ENCODE data around the gene TMEM258. TPM values are rescaled to one million over a fixed set of nuclear protein-coding genes. Genes with fewer than 3 reads are reported as not detected.

TMEM258 gene
- 62.4 TPM for total RNA-seq

DNA sequence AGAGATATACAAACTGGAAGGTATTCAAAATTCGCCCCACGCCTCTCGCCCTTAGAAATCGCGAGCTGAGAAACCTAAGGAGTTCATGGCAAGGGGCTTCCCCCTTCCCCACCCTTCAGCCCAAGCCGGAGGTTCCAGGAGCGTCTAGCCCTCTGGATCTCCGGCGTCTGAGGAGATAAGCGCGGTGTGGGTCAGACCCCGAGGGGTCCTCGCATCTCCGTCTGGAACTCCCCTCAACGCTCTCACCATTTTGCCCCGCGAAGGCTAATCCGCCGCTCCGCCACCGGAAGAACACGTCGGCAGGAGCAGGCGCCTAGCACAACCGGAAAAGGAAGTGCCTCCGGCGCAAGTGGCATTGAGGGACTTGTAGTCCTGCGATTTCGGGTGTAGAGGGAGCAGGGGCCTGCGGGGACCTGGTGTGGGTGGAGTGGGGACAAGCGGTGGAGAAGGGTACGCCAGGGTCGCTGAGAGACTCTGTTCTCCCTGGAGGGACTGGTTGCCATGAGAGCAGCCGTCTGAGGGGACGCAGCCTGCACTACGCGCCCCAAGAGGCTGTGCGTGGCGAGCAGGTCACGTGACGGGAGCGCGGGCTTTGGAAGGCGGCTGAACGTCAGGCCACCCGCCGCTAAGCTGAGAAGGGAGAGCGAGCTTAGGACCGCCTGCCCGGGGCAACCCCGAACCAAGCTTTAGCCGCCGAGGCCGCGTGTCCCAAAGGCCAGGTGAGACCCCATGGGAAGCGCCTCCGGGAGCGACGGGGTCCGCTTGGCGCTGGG lies at the start of gene TMEM258, which contains the start of gene FEN1:
Gene TMEM258, minus strand, starts transcription at position 290 of the 773 bp plus-strand sequence. Its CDS starts 41 bp downstream, at position 249.
Gene FEN1, plus strand, starts transcription at position 602 of the 773 bp plus-strand sequence. CDS start 2,451 bp downstream, outside the sequence.
- no peak for FAIRE-seq
- peak; percentile 83 to 88 for DNase-seq (ENCODE audit: low spot score in 2 of 2)

DNA sequence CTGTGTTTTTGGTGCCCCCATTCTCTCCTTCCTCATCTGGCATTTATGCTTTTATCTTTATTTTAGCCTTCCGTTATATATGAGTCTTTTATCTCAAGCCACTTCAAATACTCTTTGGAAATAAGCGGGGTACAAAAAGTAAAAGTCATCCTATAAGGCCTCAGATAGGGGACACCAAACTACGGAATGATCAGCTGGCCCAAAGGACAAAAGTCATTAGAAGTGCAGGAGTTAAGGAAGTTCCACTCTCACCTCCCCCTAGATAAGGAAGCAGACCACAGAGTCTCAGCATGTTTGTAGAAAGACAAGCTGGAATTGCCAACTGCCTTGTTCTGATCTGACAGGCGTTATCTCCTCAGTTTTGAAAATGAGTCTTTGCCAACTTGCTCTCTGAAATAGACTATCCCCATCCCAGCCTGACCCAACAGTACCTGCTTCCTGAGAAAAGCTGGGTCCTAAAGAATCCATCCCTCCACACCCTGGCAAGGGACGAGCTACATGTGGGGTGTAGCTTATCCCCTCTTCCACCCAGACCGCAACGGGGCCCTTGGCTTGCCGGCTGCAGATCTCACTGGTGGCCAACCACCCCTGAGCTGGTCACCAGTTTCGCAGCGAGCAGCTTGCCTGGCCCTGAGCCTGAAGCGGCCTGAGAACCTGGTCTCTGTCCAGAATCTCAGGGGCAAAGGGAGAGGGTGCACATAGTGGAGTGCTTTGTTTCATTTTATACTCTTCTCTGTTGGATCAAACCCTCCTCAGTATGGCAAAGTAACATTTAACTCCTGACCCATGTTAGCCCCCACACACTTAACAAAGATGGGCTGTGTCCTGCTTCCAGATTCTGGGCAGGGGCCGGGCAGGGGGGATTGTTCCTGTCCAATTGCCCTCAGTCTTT lies 49.5 kb upstream of the TMEM258 start:
- DNase-seq (ENCODE audit: low spot score in 2 of 2) (no peak), FAIRE-seq (no peak)

DNA sequence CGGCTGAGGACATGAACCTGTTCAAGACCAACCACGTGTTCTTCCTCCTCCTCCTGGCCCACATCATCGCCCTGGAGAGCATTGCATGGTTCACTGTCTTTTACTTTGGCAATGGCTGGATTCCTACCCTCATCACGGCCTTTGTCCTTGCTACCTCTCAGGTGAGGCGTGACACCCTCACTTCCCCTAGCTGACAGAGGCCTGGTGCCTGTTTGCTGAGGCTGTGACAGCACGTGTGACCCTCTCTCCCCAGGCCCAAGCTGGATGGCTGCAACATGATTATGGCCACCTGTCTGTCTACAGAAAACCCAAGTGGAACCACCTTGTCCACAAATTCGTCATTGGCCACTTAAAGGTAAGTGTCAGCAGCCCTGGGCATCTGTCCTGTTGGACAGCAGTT lies 48.0 kb upstream of the TMEM258 start:
- FAIRE-seq (no peak), DNase-seq (ENCODE audit: low spot score in 2 of 2) (no peak)

DNA sequence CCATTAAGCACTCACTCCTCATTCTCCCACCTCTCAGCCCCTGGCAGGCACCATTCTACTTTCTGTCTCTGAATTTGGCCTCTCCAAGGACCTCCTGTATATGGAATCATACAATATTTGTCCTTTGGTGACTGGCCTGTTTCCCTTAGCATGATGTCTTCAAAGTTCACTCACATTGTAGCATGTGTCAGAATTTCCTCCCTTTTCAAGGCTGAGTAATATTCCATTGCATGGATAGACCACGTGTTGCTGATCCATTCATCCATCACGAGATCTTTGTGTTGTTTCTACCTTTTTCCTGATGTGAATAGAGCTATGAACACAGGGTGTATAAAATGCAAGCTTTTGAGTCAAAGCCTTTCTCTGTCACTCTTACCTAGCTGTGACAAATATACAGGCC lies 47.3 kb upstream of the TMEM258 start:
- no peak for DNase-seq (ENCODE audit: low spot score in 2 of 2)
- no peak for FAIRE-seq

DNA sequence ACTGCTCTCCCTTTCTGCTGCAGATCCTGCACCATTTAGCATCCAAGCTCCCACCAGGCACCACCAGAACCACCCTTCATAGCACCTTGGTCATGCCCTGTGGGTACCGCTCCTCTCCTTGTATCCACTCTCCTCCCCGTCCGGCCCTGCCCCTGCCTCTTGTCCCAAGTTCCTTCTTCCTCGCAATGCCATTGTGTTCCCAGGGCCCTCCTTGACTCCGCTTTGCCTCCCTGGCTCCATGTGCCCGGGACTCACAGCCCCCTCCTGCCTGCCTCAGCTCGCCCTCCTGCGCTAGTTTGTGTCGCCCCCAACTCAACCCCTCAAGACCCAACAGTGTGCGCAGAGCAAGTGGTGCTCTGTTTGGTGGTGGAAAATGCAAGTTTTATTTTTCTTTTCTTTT lies 46.5 kb upstream of the TMEM258 start:
- FAIRE-seq = no peak
- DNase-seq (ENCODE audit: low spot score in 2 of 2) = no peak

DNA sequence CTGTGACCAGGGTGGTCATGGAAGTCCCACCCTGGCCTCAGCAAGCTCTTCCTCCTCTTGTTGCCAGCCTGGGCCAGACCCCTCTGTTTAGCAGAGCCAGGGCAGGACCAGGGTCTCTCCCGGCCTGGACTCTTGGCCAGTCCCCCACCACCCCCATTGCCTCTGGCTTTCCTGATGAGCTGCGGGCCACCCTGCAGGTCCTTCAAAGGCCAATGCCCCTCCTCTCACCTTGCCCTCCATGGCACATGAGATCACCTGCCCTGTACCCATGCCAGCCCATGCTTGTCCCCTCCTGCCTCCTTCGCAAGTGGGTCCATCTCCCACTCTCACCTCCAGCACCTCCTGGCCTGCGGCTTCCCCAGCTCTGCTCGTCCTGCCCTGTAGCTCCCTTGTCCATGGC lies 46.1 kb upstream of the TMEM258 start:
- FAIRE-seq = no peak
- DNase-seq (ENCODE audit: low spot score in 2 of 2) = no peak

DNA sequence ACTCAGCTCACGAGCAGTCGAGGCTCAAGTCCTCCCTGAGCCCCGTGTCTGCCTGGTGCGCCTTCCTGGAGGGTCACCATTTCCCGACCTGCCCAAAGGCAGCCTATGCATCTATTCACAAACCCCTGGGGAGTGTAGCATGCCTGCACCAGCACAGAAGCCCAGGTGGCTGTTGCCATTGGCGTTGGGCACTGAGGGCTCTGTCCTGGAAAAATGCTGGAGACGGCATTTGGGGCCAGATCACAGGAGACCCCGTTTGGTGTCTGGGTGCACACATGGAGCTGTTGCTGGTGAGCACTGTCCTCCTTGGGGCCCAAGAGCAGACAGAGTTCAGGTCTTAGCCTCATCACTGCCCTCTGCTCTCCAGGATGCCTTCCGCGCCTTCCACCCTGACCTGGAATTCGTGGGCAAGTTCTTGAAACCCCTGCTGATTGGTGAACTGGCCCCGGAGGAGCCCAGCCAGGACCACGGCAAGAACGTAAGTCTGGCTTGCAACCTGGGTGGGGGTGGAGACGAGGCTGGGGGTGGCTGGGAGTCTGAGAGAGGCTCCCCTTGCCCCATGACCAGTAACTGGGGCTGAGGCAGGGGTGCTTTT lies 45.1 kb upstream of the TMEM258 start:
- no peak for FAIRE-seq

DNA sequence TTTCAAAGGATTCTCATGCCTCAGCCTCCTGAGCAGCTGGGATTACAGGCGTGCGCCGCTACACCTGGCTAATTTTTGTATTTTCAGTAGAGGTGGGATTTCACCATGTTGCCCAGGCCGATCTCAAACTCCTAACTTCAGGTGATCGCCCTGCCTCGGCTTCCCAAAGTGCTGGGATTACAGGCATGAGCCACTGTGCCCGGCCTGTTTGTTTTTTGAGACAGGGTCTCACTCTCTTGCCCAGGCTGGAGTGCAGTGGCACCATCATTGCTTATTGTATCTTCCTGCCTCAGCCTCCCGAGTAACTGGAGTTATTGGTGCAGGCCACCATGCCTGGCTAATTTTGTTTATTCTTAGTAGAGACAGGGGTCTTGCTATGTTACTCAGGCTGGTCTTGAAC lies 43.8 kb upstream of the TMEM258 start:
- DNase-seq (ENCODE audit: low spot score in 2 of 2) = no peak
- FAIRE-seq = no peak

More for the DNA sequence above, 45.1 kb upstream of the TMEM258 start:
- no peak for DNase-seq (ENCODE audit: low spot score in 2 of 2)

DNA sequence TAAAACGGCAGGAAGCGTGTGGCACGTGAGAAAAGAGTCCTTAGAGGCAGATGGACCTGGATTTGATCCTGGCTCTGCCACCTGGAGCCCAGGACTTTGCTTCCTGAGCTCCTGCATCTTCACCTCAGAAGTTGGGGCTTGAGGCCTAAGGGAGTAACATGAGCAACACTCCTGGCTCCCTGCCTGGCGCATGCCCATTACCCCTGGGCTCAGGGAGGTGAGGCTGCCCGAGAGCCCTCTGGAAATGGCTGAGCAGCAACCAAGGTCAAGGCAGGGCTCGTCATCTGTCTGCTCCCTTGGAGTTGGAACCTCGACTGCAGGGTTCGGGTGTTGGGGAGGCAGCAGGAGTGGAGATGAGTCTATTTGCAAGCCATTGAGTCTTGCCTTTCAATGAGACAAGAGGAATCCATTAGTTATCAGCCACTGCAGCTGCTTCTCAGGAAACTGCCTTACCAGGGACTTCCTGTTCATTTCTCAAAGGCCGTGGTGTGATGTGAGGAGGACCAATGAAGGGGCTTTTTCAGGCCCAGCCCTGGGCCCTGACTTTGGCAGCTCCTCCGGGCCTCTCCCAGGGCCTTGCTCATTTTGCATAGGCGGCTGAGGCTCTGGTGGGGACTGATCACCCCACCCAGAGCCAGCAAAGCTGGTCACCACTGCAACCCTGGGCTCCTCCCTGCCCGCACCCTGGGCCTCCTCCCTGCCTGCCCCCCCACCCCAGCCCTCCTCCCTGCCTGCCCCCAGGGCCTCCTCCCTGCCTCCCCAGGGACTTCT lies 42.1 kb upstream of the TMEM258 start:
- FAIRE-seq (no peak), DNase-seq (ENCODE audit: low spot score in 2 of 2) (peak in 1 of 2 donors; percentile 39)

DNA sequence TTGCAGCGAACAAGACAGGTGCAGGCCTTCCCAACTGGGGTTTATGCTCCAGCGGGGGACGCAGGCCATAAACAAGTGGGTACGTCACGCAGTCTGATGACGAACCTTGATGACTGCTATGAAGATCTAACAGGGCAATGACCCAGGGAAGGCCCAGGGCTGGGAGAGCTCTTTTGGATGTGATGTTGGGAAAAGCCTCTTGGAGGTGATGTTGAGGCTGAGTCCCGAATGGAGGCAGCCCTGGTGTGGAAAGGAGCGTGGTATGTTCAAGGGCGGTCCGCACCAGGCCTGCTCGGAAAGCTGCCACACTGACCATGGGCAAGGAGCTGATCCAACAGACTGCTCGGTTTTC lies 41.5 kb upstream of the TMEM258 start:
- FAIRE-seq (no peak), DNase-seq (ENCODE audit: low spot score in 2 of 2) (no peak)

DNA sequence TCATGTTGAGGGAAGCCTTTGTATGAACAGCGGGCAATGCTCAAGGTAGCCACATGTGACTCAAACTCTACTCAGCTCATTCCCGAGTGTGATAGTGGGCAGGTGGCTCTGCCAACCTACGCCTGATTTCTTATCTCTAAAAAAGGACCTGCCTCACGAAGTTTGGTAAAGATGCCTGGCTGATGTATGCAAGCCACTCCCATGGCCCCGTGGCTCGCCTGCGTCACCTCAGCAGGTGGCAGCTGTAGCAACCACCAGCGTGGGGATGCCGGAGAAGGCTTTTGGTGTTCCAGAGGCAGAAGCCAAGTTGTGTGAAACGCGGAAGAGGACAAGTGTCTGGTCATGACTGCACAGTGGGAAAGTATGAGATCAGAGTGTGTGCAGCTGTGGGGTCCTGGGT lies 41.1 kb upstream of the TMEM258 start:
- FAIRE-seq (no peak), DNase-seq (ENCODE audit: low spot score in 2 of 2) (peak in 1 of 2 donors; percentile 46)

DNA sequence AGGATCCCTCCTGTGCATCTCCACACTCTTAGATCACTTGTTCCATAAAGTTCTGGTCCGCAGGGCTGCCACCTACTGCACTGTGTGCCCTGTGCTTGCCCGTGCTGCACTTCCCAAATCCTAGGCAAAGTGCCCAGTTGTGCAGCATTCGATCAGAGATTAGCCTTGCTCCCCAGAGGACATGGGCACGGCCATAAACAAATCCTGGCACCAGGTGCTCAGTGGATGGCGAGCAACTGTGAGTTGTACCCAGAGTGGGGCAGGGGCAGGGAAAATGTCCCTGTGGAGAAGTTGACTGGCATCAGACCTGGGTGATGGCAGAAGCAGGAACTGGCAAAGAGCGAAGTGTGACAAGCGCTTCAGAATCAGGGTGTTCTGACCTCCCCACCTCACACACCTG lies 40.4 kb upstream of the TMEM258 start:
- DNase-seq (ENCODE audit: low spot score in 2 of 2) = no peak
- no peak for FAIRE-seq

DNA sequence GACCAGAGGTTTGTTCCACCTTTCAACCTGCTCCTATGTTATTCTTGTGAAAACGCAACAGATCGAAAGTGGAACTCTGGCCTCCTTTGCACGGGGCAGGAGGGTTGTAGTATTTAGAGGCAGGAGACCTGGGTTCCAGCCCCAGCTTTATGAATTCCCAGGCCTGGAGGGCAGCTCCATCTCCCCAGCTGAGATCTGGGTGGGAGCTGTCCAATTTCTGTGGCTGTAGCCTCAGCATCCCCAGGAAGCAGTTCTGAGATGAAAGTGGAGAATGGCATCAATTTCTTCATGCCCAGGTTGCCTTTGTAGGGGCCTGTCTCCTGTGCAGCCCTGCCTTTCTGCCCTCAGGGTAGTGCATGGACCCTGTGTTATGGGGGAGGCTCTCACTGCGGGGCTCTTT lies 39.8 kb upstream of the TMEM258 start:
- FAIRE-seq (no peak), DNase-seq (ENCODE audit: low spot score in 2 of 2) (no peak)

DNA sequence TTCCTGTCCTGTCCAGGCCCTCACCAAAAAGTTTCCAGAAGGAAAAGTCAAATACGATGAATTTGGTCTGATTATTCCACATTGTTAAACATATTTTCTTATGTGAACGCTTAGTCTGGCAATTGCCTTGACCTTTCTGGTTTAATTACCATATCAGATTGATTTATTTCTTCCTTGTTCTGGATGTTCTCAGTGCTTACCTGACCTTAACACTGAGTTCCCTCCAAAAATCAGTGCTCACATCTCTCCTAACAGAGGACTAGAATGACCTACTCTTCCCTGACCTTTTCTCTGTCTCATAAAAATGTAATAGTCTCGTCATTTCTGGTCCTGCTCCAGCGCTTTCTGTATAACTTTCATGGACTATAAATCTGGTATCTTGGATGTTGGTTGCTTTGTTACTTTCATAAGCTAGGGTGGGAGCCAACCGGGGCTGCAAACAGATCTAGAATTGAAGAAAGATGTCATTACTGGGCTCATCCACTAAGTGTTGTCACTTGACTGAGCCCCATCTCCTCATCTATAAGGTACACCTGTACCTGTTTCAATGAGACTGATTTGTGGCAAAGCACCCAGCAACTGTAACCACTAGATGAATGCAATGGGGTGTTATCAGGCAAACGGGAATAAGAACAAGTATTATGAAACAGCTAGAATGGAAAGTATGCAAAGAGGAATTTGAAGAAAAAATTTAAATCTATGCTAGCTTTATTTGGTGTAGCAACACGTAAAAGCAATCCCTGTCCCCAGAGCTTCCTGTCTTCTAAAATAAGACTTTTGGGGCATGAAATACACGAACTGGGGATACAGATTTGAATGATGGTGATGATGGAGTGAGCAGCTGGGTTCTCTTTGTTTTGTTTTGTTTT lies 38.1 kb upstream of the TMEM258 start:
- FAIRE-seq = no peak
- no peak for DNase-seq (ENCODE audit: low spot score in 2 of 2)

DNA sequence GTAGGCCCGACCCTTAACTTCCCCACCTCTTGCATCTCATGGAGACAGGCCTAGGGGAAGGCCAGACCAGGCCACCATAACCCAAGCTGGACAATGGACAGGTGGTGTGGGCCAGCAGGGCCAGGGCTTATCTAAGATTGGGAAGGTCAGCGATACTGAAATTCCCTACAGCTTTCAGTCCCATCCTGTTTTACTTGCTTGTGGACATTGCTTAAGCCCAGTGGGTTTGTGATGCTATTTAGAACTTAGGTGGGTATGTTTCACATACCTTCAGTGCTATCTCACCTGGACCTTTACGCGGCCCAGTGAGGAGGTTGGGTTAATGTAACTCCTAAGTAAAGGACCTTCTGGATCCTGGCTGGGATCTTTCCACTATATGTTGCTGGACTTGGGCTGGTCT lies 37.4 kb upstream of the TMEM258 start:
- FAIRE-seq = no peak
- no peak for DNase-seq (ENCODE audit: low spot score in 2 of 2)

DNA sequence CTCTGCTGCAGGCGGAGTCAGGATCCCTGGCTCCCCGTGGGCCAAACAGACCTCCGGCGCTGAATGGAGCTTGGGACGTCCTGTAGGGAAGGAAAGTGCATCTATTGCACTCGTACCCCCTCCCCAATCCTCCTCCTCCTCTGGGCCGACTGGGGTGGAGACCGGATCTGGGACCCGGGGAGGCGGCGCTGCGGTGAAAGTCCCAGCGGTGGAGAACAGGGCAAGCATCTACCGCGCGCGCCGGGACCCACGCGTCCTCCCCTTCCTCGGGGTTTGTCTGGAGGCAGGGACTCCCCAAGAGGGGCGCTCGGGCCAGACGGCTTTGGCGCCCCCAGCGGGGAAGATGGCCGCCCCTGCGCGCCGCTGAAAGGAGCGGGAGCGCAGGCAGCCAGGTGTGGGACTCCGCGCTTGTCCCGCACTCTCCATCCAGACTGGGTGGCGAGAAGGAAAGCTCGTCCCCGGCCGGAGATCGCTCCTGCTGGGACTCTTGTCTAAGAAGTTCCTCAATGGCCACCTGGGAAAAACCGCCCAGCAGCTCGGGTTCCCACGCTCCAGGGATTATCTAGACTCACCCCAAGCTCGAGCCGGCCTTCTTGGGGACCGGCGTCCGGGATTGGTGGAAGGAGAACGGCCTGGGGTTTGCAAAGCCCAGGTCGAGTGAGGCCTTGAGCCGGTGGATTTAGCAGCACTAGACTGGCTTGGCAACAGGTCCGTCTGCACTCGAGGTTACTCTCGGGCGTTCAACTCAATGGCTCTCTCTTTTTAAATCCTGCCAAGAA lies 36.4 kb upstream of the TMEM258 start:
- no peak for FAIRE-seq
- peak; percentile 54 to 59 for DNase-seq (ENCODE audit: low spot score in 2 of 2)

DNA sequence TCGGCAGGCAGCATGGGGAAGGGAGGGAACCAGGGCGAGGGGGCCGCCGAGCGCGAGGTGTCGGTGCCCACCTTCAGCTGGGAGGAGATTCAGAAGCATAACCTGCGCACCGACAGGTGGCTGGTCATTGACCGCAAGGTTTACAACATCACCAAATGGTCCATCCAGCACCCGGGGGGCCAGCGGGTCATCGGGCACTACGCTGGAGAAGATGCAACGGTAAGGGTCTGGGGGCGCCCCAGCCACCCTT lies 35.9 kb upstream of the TMEM258 start:
- no peak for DNase-seq (ENCODE audit: low spot score in 2 of 2)
- FAIRE-seq = no peak

DNA sequence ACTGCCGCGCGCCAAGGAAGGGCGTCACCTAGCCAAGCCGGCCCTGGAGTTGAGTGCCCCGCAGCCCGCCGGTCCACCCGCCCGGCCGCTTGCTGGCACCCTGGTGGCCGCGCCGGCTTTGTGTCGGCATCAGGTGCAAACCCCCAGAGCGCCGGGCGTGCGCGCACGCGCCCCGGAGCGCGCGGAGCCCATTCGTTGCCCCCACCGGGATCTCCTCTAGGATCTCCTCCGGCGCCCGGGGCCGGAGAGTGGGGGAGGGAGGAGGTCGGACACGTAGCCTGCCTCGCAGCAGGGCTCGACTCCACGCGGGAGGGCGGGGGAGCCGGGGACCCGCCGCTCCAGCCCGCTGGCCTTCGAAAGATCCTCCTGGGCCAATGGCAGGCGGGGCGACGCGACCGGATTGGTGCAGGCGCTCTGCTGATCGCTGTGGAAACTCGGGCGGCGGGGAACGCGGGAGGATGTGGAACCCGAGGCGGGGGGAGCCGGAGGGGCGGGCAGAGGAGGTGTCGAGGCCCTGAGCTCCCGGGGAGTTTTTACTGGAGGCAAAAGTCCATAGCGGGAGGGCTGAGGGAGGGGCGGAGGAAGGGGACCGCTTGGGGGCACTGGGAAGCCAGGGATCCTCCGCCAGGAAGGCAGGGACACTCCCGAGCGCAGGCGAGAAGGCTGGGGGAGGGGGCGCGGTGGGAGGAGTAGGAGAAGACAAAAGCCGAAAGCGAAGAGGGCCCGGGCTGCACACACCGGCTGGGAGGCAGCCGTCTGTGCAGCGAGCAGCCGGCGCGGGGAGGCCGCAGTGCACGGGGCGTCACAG lies 35.4 kb upstream of the TMEM258 start, which contains the start of gene FADS2:
Gene FADS2, plus strand, starts transcription at position 730 of the 808 bp plus-strand sequence. CDS start 91 bp downstream, outside the sequence.
- no peak for FAIRE-seq
- peak; percentile 86 to 87 for DNase-seq (ENCODE audit: low spot score in 2 of 2)

Measured in frontal cortex (tissue), 4 donors.